Spleen (tissue), 7 donors: ENCODE data around the gene DEPDC7.

Source experiments
- CTCF ChIP-seq, 11 experiments: fragments of 200-600 bp in 7 of 11; fragments of 450-650 bp in 4 of 11; sonication (generic) in 4 of 11; IDR thresholded peaks in 8 of 11; conservative IDR thresholded peaks in 3 of 11; 1 replicate in 7 of 11; 2 replicates in 4 of 11; pipeline versions ENCODE4 v1.4.0 to v1.8.0; 2016 to 2021; ENCODE audit warnings: antibody characterized with exemption in 11 of 11, inconsistent platforms in 4 of 11, mild to moderate bottlenecking in 1 of 11
- POLR2AphosphoS5 ChIP-seq, 3 donors: sonication (generic); formaldehyde crosslinking; IDR thresholded peaks; one replicate each; pipeline ENCODE4 v1.5.1; 2017; ENCODE audit warnings: antibody characterized with exemption in 3 of 3
- donor health status: DM: no; HTN: no; CAD: no; lungs with moderate emphysema.
- donor health status: DM: no; HTN: no; CAD: no.
- donor health status: DM: no; HTN: no; CAD: no.

- TF ChIP-seq CTCF (IDR thresholded peaks at IDR 0.05 in 8 of 11, conservative IDR thresholded peaks at IDR 0.05 in 3 of 11) (no peak), POLR2AphosphoS5 (IDR thresholded peaks at IDR 0.05) (no peak)
These were observed 27.6 kb downstream of the DEPDC7 start for GRCh38 chr11:33043221-33043830.
